Ureter (tissue), 1 donor: ENCODE results near the gene SOX6. TPM values are rescaled to one million over a fixed set of nuclear protein-coding genes. Genes with fewer than 3 reads are reported as not detected.
"Not testable (repeated sequence)": the region's sequence is repeated elsewhere in the genome, so short reads cannot be mapped to it uniquely, and the experiment has no call there.

Source experiments
- DNase-seq: peaks from one replicate; pipeline ENCODE4 v3.0.0-alpha.2; 2020; ENCODE audit warnings: low spot score
- total RNA-seq: library from RNA; stranded (reverse); gene quantifications from one replicate; pipeline ENCODE4 v1.2.4, GENCODE V29; 2023
- donor health status: DM: yes; HTN: yes; CAD: no.

SOX6 gene
- total RNA-seq, 1 donor from 2014 or later = 6.4 TPM

DNA sequence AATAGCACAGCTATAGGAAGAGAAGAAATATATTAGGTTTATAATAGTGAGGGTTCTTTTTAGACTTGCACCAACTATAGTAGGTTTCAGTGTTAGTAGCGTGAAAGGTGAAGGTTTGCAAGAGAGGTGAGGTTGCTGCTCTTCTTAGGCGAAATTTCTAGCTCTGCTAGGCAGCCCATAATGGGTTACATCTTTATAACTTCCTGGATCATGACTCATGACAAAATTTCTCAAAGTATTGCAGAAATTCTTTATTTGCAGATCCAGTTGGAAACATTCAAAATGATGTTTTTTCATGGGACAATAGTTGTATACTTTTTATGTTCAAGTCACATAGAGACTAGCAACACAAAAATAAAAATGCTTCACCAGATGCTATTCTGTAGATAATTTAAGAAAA lies 260.0 kb downstream of the SOX6 start:
- DNase-seq = no peak

DNA sequence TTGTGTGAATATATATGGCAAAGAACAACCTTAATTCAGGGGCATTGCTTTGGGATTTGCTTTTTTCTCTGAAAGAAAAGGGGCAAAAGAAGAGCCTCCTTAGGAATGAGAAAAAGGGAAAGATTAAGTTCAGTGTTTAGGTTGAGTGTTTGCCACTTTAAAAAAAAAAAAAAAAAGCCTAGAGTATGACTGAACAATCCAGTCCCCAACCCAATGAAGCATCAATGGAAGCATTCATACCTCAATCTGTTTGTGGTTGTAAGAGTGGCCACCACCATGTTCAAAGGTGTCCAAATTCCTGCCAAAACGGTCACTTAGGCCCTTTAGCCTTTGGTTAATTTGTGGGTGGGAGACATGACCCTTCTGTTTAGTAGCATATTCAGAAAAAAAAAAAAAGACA lies 260.6 kb downstream of the SOX6 start:
- DNase-seq = no peak

DNA sequence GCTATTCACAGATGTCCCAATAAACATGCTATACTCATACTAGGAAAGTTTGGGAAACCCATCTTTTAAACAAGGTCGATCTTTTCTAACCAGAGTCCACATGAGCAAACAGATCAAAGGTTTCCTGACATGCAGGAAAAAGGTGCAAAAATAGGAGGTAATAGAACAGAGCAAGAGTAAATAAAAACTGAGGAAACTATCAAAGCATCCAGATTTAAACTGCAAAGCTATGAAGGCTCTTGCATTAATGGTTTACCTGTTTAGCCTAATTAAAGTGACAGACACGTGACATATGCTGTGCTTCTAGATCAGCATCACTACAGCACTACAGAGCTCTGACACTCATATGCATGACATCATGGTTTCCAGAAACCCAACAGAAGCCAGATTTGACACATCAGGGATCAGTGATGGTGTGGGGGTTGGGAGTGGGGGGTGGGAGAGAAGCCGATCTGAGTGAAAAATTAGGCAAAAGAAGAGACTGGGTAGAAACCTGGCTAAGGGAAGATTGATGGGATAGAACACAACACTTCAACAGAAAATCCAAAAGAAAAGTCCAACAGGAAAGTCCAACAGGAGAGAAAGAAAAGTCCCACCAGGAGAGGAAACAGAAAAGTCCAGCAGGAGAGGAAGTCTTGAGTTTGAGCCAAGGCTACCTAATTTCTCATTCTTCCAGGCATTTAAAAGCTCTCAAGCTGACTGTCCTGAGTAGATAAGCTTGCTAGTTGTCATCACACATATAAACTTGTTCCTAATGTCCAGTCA lies 262.3 kb downstream of the SOX6 start:
- DNase-seq = no peak

- no peak for DNase-seq
These were observed 264.5 kb downstream of the SOX6 start for GRCh38 chr11:16091862-16092261.

DNA sequence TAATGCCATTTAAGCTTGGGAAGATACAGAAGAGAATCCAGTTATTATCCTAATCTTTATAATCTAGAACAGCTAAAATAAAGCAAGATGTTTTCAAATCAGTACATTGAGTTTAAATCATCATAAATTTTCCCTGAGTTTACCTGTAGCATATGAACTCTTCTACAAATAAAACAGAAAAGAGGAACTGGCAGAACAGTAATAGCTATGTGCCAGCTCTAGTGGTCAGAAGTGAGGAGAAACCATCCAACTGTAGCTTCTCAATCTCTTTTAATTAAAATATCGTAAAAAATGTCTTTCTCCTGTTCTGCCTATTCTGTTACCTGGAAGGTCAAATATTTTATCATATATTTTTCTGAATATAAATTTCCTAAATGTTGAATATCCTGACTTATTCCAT lies 266.9 kb downstream of the SOX6 start:
- no peak for DNase-seq

DNA sequence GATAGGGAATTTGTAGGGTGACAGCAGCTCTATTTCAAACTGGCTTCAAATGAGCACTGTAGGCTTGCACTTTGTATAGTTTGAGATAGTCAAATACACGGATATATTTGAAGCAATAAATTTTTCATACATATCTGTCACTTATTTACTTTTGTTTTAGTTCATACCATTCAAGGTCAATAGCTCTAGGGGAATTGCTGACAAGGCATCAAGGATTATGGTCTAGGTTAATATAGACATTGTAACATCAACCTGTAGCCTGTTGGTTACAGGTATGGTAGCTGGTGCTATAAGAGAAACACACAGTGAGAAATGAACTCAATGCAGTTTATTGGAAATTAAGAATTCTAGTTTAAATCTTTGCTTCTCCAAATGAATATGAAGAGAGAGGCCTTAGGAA lies 267.6 kb downstream of the SOX6 start:
- no peak for DNase-seq

DNA sequence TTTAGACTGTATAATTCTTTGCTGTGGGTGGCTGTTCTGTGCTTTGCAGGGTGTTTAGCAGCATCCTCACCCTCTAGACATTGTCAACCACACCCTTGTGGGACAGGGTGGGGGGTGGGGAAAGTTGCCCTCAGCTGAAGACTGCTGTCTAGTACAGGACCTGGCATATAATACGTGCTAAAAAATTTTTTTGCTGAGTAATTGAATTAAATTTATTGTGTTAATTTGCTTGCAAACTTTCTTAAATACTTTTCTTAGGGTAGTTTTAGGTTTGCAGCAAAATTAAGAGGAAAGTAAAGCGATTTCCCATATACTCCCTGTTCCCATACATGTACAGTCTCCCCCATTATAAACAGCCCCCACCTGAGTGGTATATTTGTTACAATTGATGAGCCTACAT lies 268.5 kb downstream of the SOX6 start:
- no peak for DNase-seq

- no peak for DNase-seq
These were observed 270.0 kb downstream of the SOX6 start for GRCh38 chr11:16086229-16086819.

- no peak for DNase-seq
These were observed 274.0 kb downstream of the SOX6 start for GRCh38 chr11:16082095-16083055.

DNA sequence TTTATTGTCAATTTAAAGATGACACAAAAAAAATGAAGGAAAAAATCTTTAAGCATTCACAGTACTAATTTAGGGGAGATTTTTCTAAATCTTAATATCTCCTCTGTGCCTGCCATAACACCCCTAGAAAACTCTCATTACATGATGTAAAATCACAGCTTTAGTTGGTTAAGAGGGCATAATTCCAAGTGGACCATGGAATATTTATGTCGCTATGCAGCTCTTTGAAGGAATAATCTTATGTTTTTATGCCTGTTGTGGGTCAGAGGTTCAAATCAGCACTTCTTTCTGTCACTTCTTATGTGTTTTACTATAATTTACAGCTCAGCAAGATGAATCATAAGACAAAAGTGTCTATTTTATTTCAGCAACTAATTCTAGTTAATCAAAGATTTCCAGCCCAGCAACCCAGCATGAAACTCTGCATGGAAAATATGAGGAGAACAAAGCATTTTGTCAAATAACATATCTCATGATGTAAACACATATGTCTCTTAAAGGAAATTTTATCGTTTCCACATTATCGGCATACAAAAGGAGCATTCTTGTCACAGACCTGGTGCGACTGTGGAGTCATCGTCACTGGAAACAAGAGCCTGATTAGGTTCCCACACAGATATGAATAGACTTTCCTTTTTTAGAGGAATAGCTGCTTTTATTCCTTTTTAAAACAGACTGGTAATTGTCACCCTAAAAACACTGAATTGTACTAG lies 274.8 kb downstream of the SOX6 start:
- no peak for DNase-seq

- no peak for DNase-seq
These were observed 275.5 kb downstream of the SOX6 start for GRCh38 chr11:16080688-16081381.

- no peak for DNase-seq
These were observed 277.4 kb downstream of the SOX6 start for GRCh38 chr11:16078936-16079335.

DNA sequence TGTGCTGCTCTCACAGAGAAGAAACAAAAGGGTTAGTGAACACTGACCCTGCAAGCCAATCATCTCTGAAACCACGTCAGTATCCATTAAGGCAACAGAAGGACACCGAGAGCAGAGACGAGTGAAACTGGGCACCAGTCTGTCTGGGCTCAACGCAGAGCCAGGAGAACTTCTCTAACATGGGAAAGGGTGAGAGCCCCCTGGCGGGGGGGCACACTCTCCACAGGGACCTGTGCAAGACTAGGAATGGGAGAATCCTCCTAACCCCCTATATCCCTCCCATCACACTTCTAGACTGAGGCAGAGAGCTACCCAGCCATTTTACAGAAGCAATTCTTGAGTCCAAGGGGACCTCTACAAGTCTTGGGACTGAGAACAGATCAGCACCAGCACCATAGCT lies 285.8 kb downstream of the SOX6 start:
- DNase-seq = no peak

DNA sequence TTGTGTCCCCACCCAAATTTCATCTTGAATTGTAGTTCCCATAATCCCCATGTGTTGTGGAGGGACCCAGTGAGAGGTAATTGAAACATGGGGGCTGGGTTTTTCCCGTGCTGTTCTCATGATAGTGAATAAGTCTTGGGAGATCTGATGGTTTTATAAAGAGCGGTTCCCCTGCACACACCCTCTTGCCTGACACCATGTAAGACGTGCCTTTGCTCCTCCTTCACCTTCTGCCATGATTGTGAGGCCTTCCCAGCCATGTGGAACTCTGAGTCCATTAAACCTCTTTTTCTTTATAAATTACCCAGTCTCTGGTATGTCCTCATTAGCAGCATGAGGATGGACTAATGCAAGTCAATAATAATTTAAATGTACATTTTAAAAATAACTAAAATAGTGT lies 289.1 kb downstream of the SOX6 start:
- not testable (repeated sequence) for DNase-seq

- no peak for DNase-seq
These were observed 297.0 kb downstream of the SOX6 start for GRCh38 chr11:16059332-16059731.

DNA sequence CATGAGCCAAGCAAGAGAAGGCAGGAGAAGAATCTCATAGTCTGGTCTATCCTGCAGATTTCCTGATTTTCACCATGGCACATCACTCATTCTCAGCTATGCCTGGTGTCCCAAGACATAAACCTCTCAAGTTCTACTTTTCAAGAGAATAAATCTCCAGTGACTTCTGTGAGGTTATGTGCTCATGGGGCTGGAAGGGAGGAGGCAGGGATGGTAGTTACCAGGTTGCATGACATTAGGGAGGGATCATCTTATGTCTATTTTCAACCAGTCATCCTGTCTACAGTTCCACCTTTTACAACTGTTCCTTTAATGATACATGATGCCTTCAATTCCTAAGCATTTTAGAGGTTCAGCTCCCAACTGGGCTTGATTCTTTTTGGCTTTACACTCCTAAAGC lies 297.7 kb downstream of the SOX6 start:
- DNase-seq = no peak

- no peak for DNase-seq
These were observed 303.6 kb downstream of the SOX6 start for GRCh38 chr11:16052750-16053149.

- DNase-seq = no peak
These were observed 306.7 kb downstream of the SOX6 start for GRCh38 chr11:16049611-16050010.

- no peak for DNase-seq
These were observed 309.3 kb downstream of the SOX6 start for GRCh38 chr11:16047073-16047472.

DNA sequence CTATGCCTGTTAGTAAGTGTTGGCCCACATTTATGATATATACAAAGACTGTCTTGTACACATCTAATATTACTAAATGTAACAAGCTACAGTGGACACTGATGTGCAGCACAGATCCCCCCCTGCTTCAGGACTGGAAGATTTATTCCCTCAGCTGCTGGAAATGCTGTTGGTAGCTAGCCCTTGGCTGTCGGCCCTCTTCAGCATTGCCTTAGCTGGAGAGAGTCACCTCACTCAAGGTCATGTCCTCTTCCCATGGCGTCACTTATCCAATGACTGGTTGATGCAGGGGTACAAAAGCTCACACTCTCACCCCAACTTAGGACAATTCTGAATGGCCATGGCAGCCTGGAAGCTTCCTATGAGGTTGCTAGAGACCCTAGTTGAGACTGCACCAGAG lies 312.7 kb downstream of the SOX6 start:
- no peak for DNase-seq

- no peak for DNase-seq
These were observed 315.1 kb downstream of the SOX6 start for GRCh38 chr11:16041207-16041606.
